GM19467 (cell line): ENCODE data around the gene ACADM.
"Not testable (repeated sequence)": the region's sequence is repeated elsewhere in the genome, so short reads cannot be mapped to it uniquely, and the experiment has no call there.

Experiments used
- ATAC-seq: cut with Tn5 transposase; IDR thresholded peaks from one replicate; pipeline ENCODE4 v1.9.1; 2021; ENCODE audit warnings: mild to moderate bottlenecking, moderate library complexity; ENCODE audit not compliant: unreplicated experiment

The ACADM gene

GRCh38 chr1:75733661-75734060, 9.2 kb downstream of the ACADM start:
- ATAC-seq = no peak

- no peak for ATAC-seq
These were observed 11.5 kb downstream of the ACADM start for GRCh38 chr1:75736016-75736415.

- ATAC-seq = no peak
These were observed 17.6 kb downstream of the ACADM start for GRCh38 chr1:75742047-75742625.

DNA sequence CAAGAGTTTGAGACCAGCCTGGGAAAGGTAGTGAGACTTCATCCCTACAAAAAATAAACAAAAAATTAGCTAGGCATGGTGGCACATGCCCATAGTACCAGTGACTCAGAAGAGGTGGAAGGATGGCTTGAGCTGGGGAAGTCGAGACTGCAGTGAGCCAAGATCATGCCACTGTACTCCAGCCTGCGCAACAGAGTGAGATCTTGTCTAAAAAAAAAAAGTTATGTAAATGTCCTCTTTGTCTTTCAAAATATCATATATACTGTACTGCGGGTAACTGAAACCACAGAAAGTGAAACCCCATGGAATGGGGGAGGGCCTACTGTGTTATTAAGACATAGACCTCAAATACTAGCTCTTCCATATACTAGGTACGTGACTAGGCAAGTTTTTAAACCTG, 20.8 kb downstream of the ACADM start:
- ATAC-seq = peak; percentile 85

DNA sequence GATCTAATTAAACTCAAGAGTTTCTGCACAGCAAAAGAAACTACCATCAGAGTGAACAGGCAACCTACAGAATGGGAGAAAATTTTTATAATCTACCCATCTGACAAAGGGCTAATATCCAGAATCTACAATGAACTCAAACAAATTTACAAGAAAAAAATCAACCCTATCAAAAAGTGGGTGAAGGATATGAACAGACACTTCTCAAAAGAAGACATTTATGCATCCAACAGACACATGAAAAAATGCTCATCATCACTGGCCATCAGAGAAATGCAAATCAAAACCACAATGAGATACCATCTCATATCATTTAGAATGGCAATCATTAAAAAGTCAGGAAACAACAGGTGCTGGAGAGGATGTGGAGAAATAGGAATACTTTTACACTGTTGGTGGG, 32.7 kb downstream of the ACADM start:
- not testable (repeated sequence) for ATAC-seq

DNA sequence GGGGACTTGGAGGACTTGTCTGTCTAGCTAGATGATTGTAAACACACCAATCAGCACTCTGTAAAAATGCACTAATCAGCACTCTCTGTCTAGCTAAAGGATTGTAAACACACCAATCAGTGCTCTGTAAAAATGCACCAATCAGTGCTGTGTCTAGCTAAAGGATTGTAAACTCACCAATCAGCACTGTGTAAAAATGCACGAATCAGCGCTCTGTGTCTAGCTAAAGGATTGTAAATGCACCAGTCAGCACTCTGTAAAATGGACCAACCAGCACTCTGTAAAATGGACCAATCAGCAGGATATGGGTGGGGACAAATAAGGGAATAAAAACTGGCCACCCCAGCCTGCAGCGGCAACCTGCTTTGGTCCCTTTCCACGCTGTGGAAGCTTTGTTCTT, 34.0 kb downstream of the ACADM start:
- ATAC-seq = not testable (repeated sequence)

DNA sequence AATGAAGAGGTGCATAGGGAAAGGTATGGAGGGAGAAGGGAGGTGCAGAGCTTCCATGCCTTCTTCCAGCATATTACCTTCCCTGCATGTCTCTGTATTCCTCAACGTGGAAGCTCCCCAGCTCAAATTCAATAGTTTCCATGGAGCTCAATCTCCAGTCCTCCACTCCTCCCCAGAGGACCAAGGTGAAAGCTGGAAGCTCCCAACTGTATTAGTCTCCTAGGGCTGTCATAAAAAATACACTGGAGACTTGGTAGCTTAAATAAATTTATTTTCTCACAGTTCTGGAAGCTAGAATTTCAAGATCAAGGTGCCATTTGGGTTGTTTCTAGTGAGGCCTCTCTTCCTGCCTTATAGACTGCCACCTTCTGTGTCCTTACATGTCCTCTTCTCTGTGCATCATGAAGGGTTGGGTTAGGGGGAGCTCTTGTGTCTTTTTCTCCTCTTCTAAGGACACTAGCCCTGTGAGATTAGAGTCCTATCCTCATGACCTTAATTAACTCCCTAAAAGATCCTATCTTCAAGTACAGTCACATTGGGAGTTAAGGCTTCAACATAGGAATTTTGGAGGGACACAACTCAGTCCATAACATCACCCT, 39.6 kb downstream of the ACADM start:
- no peak for ATAC-seq

GRCh38 chr1:75765697-75766355, 41.3 kb downstream of the ACADM start:
- ATAC-seq = no peak

GRCh38 chr1:75768016-75768415, 43.5 kb downstream of the ACADM start:
- ATAC-seq = no peak

GRCh38 chr1:75770761-75771160, 46.3 kb downstream of the ACADM start:
- ATAC-seq = no peak

GRCh38 chr1:75771978-75772377, 47.5 kb downstream of the ACADM start:
- ATAC-seq = no peak

DNA sequence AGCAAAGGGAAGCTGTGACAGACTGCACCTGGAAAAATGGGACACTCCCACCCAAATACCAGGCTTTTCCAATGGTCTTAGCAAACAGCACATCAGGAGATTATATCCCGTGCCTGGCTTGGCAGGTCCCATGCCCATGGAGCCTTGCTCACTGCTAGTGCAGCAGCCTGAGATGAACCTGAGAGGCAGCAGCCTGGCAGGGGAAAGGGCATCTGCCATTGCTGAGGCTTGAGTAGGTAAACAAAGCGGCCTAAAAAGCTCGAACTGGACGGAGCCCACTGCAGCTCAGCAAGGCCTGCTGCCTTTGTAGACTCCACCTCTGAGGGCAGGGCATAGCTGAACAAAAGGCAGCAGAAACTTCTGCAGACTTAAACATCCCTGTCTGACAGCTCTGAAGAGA, 53.3 kb downstream of the ACADM start:
- not testable (repeated sequence) for ATAC-seq

DNA sequence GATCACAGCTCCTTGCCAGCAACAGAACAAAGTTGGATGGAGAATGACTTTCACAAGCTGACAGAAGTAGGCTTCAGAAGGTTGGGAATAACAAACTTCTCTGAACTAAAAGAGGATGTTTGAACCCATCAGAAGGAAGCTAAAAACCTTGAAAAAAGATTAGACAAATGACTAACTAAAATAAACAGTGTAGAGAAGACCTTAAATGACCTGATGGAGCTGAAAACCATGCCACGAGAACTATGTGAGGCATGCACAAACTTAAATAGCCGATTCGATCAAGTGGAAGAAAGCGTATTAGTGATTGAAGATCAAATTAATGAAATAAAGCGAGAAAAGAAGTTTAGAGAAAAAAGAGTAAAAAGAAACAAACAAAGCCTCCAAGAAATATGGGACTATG, 54.2 kb downstream of the ACADM start:
- ATAC-seq = not testable (repeated sequence)

GRCh38 chr1:75780183-75780582, 55.7 kb downstream of the ACADM start:
- not testable (repeated sequence) for ATAC-seq

DNA sequence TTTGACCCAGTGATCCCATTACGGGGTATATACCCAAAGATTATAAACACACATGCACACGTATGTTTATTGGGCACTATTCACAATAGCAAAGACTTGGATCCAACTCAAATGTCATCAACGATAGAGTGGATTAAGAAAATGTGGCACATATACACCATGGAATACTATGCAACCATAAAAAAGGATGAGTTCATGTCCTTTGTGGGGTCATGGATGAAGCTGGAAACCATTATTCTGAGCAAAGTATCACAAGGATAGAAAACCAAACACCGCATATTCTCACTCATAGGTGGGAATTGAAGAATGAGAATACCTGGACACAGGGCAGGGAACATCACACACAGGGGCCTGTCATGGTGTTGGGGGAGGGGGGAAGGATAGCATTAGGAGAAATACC, 59.4 kb downstream of the ACADM start:
- ATAC-seq = not testable (repeated sequence)

- peak; percentile 12 for ATAC-seq
These were observed 60.9 kb downstream of the ACADM start for GRCh38 chr1:75785320-75785982.

DNA sequence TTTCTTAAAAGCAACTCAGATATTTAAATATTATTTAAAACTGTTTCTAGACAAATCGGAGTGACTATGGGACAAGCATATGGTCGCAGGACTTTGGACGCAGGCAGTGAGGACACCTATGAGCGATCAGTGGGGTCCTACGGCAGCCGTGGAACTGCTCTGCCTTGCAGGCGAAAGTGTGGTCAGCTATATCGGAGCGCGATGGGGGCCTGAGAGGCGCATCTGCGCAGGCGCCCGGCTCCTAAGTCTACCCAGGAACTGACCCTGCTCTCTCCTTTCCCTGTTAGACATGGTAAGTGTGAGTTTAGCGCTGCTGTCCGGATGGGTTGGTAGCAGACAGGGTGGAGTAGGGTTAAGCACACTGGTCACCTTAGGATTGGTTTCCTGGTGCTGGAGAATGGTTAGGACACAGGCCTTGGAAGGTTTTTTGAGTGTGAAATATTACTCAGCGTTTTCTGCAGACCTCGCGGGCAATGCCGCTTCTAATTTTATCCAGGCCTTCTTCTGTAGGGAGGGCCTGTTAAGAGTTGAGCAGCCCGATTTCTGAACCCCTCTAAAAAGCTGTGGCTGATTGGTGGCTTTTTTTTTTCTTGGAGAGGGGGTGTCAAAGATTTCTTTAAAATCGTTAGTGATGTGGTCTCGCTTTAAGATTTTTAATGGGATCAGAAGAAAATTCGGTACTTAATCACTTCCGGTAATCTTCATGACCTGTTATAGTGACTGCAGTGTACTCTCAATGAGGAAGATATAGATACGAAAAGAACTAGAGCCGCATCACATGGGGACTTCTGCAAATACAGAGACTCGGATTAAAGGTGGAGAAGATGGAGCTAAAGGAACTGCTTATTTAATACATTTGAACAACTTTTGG, 61.7 kb downstream of the ACADM start, which contains the start of gene RABGGTB:
Gene RABGGTB, plus strand, starts transcription at position 274 of the 871 bp plus-strand sequence. Its CDS starts 16 bp downstream, at position 290.
- peak; percentile 61 for ATAC-seq

DNA sequence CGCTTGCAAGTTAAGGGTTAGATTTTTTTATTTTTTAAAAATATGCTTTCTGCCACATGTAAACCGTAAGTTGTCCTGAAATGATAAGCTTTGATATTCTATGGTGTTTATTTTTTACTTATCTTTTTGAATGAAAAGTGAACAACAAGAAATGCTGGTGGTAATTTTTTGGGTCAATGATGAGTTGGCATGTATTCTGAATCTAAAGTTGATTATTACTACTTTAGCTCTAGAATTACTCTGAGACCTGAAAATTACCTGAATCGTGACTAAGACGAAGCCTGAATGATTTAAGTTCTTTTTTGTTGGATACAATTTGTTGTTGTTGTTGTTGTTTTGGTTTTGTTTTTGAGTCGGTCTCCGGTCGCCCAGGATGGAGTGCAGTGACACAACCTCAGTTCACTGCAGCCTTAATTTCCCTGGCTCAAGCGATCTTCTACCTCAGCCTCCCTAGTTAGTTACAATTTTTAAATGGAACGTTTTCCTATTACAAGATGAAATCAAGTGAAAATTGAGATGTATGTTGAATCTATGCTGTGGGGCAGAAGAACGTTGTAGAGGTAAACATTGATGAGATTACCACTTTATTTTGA, 62.5 kb downstream of the ACADM start:
- no peak for ATAC-seq

DNA sequence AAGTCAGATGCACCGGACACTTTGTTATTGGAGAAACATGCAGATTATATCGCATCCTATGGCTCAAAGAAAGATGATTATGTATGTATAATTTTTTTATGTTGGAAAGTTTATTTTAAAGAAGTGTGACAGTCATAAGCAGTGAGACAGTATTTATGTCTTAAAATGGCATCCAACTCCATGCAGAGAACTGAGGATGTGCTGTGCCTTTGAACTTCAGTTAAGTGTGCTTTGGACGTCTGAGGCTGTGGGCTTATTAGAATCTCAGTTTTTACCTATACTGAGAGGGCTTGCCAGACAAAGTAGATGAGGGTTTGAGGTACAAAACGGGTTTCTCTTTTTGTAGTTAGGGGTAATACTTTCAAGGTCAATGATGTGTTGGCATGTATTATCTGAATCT, 63.0 kb downstream of the ACADM start:
- no peak for ATAC-seq

- ATAC-seq = no peak
These were observed 65.5 kb downstream of the ACADM start for GRCh38 chr1:75789988-75790387.
